Prostate gland (tissue), 2 donors: ENCODE results near the gene YARS2.

ENCODE experiments used
- CTCF ChIP-seq, 4 experiments: fragments of 200-600 bp in 2 of 4; fragments of 450-650 bp in 2 of 4; sonication (generic) in 2 of 4; IDR thresholded peaks; 1 replicate in 3 of 4; 2 replicates in 1 of 4; pipeline ENCODE4 v1.5.1; 2016 to 2019; ENCODE audit warnings: antibody characterized with exemption in 4 of 4, mild to moderate bottlenecking in 2 of 4, moderate library complexity in 2 of 4
- POLR2AphosphoS5 ChIP-seq: sonication (generic); formaldehyde crosslinking; IDR thresholded peaks from one replicate; pipeline ENCODE4 v1.6.1; 2017; ENCODE audit warnings: antibody characterized with exemption

- TF ChIP-seq POLR2AphosphoS5 (no peak), CTCF (IDR thresholded peaks at IDR 0.05) (no peak)
Observed at GRCh38 chr12:32754111-32754510, 1.6 kb downstream of the YARS2 start.
